HEK293 (cell line): ENCODE data around the gene SLC46A2.

Experiments
- CTCF ChIA-PET: fragments of 350-600 bp; formaldehyde crosslinking; extraction: SDS; loops from one replicate; lab custom pipeline; 2021; ENCODE audit warnings: antibody characterized with exemption; lab: Yijun Ruan, JAX
- POLR2A ChIA-PET: fragments of 300-600 bp; formaldehyde crosslinking; extraction: SDS; loops from one replicate; lab custom pipeline; 2020; ENCODE audit warnings: antibody characterized with exemption, inconsistent platforms; lab: Yijun Ruan, JAX
- H3K27ac ChIP-seq: fragments of 200-500 bp; sonication (Bioruptor generic); 2 replicates; pipeline ENCODE4 v1.5.1; 2014; ENCODE audit warnings: low read depth, low read length, control low read depth, inconsistent platforms; ENCODE audit errors: extremely low read depth
- H3K36me3 ChIP-seq, 2 experiments: fragments of 200-500 bp in 1 of 2; sonication (Bioruptor generic) in 1 of 2; 1 replicate in 1 of 2; 2 replicates in 1 of 2; pipeline ENCODE4 v1.5.1; 2014 to 2017; ENCODE audit warnings: inconsistent platforms in 2 of 2, low read length in 2 of 2; ENCODE audit not compliant: control insufficient read depth in 2 of 2, insufficient read depth in 1 of 2
- H3K4me1 ChIP-seq: fragments of 200-500 bp; sonication (Bioruptor generic); 2 replicates; pipeline ENCODE4 v1.5.1; 2014; ENCODE audit warnings: mild to moderate bottlenecking, low read length, inconsistent platforms; ENCODE audit not compliant: control insufficient read depth, insufficient read depth
- H3K4me3 ChIP-seq: 2 replicates; pipeline ENCODE4 v1.5.1; 2011; ENCODE audit warnings: low read depth, mild to moderate bottlenecking, control low read depth, low read length, moderate library complexity
- H3K9me3 ChIP-seq: fragments of 200-500 bp; sonication (Bioruptor generic); 2 replicates; pipeline ENCODE4 v1.5.1; 2014; ENCODE audit warnings: low read depth, low read length, inconsistent platforms; ENCODE audit not compliant: control insufficient read depth, insufficient read depth
- FEZF1 ChIP-seq: fragments of 450-650 bp; formaldehyde crosslinking; IDR thresholded peaks from 2 replicates; pipeline ENCODE4 v1.5.1; 2016; ENCODE audit warnings: missing biosample characterization, missing genetic modification characterization
- MZF1 ChIP-seq: fragments of 450-650 bp; formaldehyde crosslinking; IDR thresholded peaks from 2 replicates; pipeline ENCODE4 v1.5.1; 2017; ENCODE audit warnings: missing biosample characterization, missing genetic modification characterization, borderline replicate concordance
- ZFP3 ChIP-seq: fragments of 450-650 bp; formaldehyde crosslinking; IDR thresholded peaks from 2 replicates; pipeline ENCODE4 v1.5.1; 2016; ENCODE audit warnings: low read depth, missing biosample characterization, missing genetic modification characterization
- ZNF202 ChIP-seq: fragments of 450-650 bp; formaldehyde crosslinking; IDR thresholded peaks from 2 replicates; pipeline ENCODE4 v1.5.1; 2016; ENCODE audit warnings: missing biosample characterization, missing genetic modification characterization, borderline replicate concordance
- ZNF211 ChIP-seq: fragments of 450-650 bp; formaldehyde crosslinking; IDR thresholded peaks from 2 replicates; pipeline ENCODE4 v1.5.1; 2016; ENCODE audit warnings: low read depth, missing biosample characterization, missing genetic modification characterization
- ZNF214 ChIP-seq: fragments of 450-650 bp; formaldehyde crosslinking; IDR thresholded peaks from 2 replicates; pipeline ENCODE4 v1.5.1; 2017; ENCODE audit warnings: missing biosample characterization, mild to moderate bottlenecking, missing genetic modification characterization, borderline replicate concordance
- ZNF223 ChIP-seq: fragments of 450-650 bp; formaldehyde crosslinking; IDR thresholded peaks from 2 replicates; pipeline ENCODE4 v1.5.1; 2016; ENCODE audit warnings: missing biosample characterization, missing genetic modification characterization
- ZNF274 ChIP-seq, 2 experiments: fragments of 200-500 bp in 1 of 2; fragments of 450-650 bp in 1 of 2; sonication (Bioruptor generic) in 1 of 2; formaldehyde crosslinking in 1 of 2; IDR thresholded peaks; 2 replicates each; pipeline versions ENCODE4 v1.5.1 to v1.6.1; 2014 to 2016; ENCODE audit warnings: borderline replicate concordance in 1 of 2, inconsistent platforms in 1 of 2, low read length in 1 of 2, missing biosample characterization in 1 of 2, missing genetic modification characterization in 1 of 2
- ZNF292 ChIP-seq: fragments of 450-650 bp; formaldehyde crosslinking; IDR thresholded peaks from 2 replicates; pipeline ENCODE4 v1.5.1; 2016; ENCODE audit warnings: low read depth, missing biosample characterization, missing genetic modification characterization, borderline replicate concordance
- ZNF335 ChIP-seq: fragments of 450-650 bp; formaldehyde crosslinking; conservative IDR thresholded peaks from 2 replicates; pipeline ENCODE4 v1.5.1; 2016; ENCODE audit warnings: missing biosample characterization, missing genetic modification characterization
- ZNF37A ChIP-seq: fragments of 450-650 bp; IDR thresholded peaks from 2 replicates; pipeline ENCODE4 v1.5.1; 2018; ENCODE audit warnings: missing biosample characterization, missing genetic modification characterization
- ZNF529 ChIP-seq: fragments of 450-650 bp; formaldehyde crosslinking; IDR thresholded peaks from 2 replicates; pipeline ENCODE4 v1.5.1; 2017; ENCODE audit warnings: missing genetic modification characterization, missing biosample characterization; ENCODE audit not compliant: insufficient replicate concordance
- ZNF544 ChIP-seq: fragments of 450-650 bp; formaldehyde crosslinking; IDR thresholded peaks from 2 replicates; pipeline ENCODE4 v1.5.0; 2017; ENCODE audit warnings: missing biosample characterization, missing genetic modification characterization
- ZNF776 ChIP-seq: fragments of 450-650 bp; formaldehyde crosslinking; IDR thresholded peaks from 2 replicates; pipeline ENCODE4 v1.5.0; 2017; ENCODE audit warnings: missing biosample characterization, missing genetic modification characterization, borderline replicate concordance
- ZNF791 ChIP-seq: fragments of 450-650 bp; formaldehyde crosslinking; IDR thresholded peaks from 2 replicates; pipeline ENCODE4 v1.5.1; 2016; ENCODE audit warnings: missing biosample characterization, missing genetic modification characterization
- ZSCAN16 ChIP-seq: fragments of 450-650 bp; formaldehyde crosslinking; IDR thresholded peaks from 2 replicates; pipeline ENCODE4 v1.5.1; 2016; ENCODE audit warnings: missing biosample characterization, missing genetic modification characterization
- TF ChIP-seq, protein P1 (sequence below): fragments of 450-650 bp; formaldehyde crosslinking; IDR thresholded peaks from 2 replicates; pipeline ENCODE4 v1.5.1; 2017; ENCODE audit warnings: missing biosample characterization, missing genetic modification characterization
- TF ChIP-seq, protein P2 (sequence below): IDR thresholded peaks from 2 replicates; pipeline ENCODE4 v1.6.1; 2011; ENCODE audit warnings: mild to moderate bottlenecking, low read depth, low read length, borderline replicate concordance
- TF ChIP-seq, protein P3 (sequence below): fragments of 450-650 bp; formaldehyde crosslinking; IDR thresholded peaks from 2 replicates; pipeline ENCODE4 v1.5.1; 2016; ENCODE audit warnings: missing biosample characterization, missing genetic modification characterization
- TF ChIP-seq, protein P4 (sequence below): fragments of 450-650 bp; formaldehyde crosslinking; IDR thresholded peaks from 2 replicates; pipeline ENCODE4 v1.5.1; 2016; ENCODE audit warnings: missing biosample characterization, missing genetic modification characterization
- TF ChIP-seq, protein P5 (sequence below): fragments of 450-650 bp; formaldehyde crosslinking; IDR thresholded peaks from 2 replicates; pipeline ENCODE4 v1.5.1; 2016; ENCODE audit warnings: missing biosample characterization, missing genetic modification characterization
- TF ChIP-seq, protein P6 (sequence below): fragments of 450-650 bp; formaldehyde crosslinking; IDR thresholded peaks from 2 replicates; pipeline ENCODE4 v1.5.1; 2016; ENCODE audit warnings: missing biosample characterization, missing genetic modification characterization

Gene SLC46A2

DNA sequence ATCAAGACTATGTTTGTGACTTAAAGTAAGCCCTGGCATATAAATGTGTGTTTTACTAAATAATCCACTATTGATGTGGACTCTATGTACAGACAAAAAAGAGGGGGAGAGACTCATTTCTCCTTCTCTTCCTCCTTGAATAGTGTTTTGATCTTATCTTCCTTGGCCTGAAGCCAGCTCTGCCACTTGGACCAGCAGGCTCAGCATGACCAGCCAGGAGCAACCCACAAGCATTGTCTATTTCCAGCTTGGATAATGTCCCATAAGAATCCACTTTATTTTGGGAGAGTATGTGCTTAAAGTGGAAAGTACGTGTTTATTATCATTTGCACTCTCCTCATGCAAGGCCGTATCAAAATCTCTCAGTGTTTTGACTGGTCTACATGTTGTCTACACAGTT, 23.8 kb upstream of the SLC46A2 start:
- no peak overlapping the region for H3K27ac ChIP-seq
- peaks cover 2% of the 10 kb centered on the region; the same call in 1 of the 2 replicates for H3K4me1 ChIP-seq
- no peaks in the 10 kb centered on the region for H3K9me3 ChIP-seq
- H3K36me3 ChIP-seq, result no peaks in the 10 kb centered on the region
- ChIA-PET POLR2A (no interaction called here), CTCF (interaction anchor here (2.4 to 7.7 kb wide), 2 partner anchors 11 to 198 kb away, joined by 7 to 47 read pairs; no protein-coding TSS in a partner anchor)
- no peak overlapping the region for H3K4me3 ChIP-seq
- TF ChIP-seq, protein P1, sequence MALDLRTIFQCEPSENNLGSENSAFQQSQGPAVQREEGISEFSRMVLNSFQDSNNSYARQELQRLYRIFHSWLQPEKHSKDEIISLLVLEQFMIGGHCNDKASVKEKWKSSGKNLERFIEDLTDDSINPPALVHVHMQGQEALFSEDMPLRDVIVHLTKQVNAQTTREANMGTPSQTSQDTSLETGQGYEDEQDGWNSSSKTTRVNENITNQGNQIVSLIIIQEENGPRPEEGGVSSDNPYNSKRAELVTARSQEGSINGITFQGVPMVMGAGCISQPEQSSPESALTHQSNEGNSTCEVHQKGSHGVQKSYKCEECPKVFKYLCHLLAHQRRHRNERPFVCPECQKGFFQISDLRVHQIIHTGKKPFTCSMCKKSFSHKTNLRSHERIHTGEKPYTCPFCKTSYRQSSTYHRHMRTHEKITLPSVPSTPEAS (tag by site-specific recombination), result no peak

DNA sequence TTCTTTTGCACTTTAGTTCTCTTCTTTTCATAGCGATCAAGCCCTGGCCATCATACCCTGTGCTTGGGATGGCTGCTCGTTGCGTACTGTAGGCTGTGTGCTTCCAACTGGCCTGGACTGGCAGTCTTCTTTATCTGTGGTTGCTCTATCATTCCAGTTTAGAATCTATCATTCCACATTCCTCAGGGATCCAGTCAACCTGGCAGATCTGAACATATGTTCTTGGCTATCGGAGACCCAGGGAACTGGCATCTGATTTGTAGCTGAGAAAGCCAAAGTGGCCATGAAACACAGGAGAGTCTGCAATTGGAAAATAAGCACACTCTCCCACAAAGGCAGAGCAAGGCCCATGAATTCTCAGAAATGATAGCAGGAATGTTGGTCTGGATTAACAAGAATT, 22.6 kb upstream of the SLC46A2 start:
- ChIA-PET POLR2A (no interaction called here), CTCF (interaction anchor here (0.7 to 7.7 kb wide), 3 partner anchors 10 to 199 kb away, joined by 3 to 47 read pairs (median 3); no protein-coding TSS in a partner anchor)
- Histone ChIP-seq H3K4me1 (peaks cover 2% of the 10 kb centered on the region; the same call in 1 of the 2 replicates), H3K9me3 (no peaks in the 10 kb centered on the region), H3K36me3 (no peaks in the 10 kb centered on the region), H3K4me3 (no peak overlapping the region), H3K27ac (no peak overlapping the region)
- TF ChIP-seq ZNF211 (tag by site-specific recombination) (no peak), FEZF1 (tag by site-specific recombination) (no peak), ZNF214 (no peak), ZNF335 (tag by site-specific recombination) (no peak), ZNF791 (tag by site-specific recombination) (no peak), ZNF776 (tag by site-specific recombination) (no peak), ZNF544 (tag by site-specific recombination) (no peak), ZNF37A (tag by site-specific recombination) (no peak), ZNF292 (tag by site-specific recombination) (no peak), ZNF274 (IDR thresholded peaks at IDR 0.05; ENCODE audit: low read length) (no peak), ZNF274 (tag by site-specific recombination; IDR thresholded peaks at IDR 0.05; ENCODE audit: borderline replicate concordance) (no peak), ZSCAN16 (tag by site-specific recombination) (no peak), ZNF202 (tag by site-specific recombination) (no peak), ZNF223 (tag by site-specific recombination) (no peak)
- TF ChIP-seq, protein P2, sequence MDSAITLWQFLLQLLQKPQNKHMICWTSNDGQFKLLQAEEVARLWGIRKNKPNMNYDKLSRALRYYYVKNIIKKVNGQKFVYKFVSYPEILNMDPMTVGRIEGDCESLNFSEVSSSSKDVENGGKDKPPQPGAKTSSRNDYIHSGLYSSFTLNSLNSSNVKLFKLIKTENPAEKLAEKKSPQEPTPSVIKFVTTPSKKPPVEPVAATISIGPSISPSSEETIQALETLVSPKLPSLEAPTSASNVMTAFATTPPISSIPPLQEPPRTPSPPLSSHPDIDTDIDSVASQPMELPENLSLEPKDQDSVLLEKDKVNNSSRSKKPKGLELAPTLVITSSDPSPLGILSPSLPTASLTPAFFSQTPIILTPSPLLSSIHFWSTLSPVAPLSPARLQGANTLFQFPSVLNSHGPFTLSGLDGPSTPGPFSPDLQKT, result no peak
- TF ChIP-seq, protein P3, sequence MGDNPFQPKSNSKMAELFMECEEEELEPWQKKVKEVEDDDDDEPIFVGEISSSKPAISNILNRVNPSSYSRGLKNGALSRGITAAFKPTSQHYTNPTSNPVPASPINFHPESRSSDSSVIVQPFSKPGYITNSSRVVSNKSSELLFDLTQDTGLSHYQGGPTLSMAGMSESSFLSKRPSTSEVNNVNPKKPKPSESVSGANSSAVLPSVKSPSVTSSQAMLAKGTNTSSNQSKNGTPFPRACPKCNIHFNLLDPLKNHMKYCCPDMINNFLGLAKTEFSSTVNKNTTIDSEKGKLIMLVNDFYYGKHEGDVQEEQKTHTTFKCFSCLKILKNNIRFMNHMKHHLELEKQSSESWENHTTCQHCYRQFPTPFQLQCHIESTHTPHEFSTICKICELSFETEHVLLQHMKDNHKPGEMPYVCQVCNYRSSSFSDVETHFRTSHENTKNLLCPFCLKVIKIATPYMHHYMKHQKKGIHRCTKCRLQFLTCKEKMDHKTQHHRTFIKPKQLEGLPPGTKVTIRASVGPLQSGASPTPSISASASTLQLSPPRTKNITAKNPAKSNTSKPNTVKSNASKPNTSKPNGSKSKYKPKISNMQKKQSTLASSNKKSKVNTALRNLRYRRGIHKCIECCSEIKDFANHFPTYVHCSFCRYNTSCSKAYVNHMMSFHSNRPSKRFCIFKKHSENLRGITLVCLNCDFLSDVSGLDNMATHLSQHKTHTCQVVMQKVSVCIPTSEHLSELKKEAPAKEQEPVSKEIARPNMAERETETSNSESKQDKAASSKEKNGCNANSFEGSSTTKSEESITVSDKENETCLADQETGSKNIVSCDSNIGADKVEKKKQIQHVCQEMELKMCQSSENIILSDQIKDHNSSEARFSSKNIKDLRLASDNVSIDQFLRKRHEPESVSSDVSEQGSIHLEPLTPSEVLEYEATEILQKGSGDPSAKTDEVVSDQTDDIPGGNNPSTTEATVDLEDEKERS (tag by site-specific recombination), result no peak

DNA sequence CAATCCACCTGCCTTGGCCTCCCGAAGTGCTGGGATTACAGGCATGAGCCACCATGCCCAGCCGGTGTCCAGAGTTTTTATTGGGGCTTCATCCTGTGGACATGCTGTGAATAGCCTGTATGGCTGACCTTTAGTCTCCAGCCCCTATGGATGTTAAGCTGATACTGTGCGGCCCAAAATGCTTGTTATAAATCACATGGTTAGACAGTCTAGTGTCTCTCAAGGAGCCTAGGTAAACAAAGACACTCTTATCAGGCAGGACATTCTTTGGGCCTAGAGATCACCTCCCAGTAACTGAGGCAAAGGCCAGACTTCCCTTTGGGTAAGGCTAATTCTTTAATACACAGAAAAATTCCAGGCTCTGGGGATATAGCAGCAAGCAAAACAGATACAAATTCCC, 22.0 kb upstream of the SLC46A2 start:
- POLR2A ChIA-PET, result no interaction called here
- TF ChIP-seq ZFP3 (tag by site-specific recombination), result no peak
- TF ChIP-seq MZF1 (tag by site-specific recombination), result no peak
- TF ChIP-seq, protein P4, sequence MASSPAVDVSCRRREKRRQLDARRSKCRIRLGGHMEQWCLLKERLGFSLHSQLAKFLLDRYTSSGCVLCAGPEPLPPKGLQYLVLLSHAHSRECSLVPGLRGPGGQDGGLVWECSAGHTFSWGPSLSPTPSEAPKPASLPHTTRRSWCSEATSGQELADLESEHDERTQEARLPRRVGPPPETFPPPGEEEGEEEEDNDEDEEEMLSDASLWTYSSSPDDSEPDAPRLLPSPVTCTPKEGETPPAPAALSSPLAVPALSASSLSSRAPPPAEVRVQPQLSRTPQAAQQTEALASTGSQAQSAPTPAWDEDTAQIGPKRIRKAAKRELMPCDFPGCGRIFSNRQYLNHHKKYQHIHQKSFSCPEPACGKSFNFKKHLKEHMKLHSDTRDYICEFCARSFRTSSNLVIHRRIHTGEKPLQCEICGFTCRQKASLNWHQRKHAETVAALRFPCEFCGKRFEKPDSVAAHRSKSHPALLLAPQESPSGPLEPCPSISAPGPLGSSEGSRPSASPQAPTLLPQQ, result no peak
- no peak for TF ChIP-seq ZNF529 (tag by site-specific recombination)
- TF ChIP-seq, protein P5, sequence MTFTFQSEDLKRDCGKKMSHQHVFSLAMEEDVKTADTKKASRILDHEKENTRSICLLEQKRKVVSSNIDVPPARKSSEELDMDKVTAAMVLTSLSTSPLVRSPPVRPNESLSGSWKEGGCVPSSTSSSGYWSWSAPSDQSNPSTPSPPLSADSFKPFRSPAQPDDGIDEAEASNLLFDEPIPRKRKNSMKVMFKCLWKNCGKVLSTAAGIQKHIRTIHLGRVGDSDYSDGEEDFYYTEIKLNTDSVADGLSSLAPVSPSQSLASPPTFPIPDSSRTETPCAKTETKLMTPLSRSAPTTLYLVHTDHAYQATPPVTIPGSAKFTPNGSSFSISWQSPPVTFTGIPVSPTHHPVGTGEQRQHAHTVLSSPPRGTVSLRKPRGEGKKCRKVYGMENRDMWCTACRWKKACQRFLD, result no peak
- TF ChIP-seq ZNF214, result no peak
- TF ChIP-seq, protein P6, sequence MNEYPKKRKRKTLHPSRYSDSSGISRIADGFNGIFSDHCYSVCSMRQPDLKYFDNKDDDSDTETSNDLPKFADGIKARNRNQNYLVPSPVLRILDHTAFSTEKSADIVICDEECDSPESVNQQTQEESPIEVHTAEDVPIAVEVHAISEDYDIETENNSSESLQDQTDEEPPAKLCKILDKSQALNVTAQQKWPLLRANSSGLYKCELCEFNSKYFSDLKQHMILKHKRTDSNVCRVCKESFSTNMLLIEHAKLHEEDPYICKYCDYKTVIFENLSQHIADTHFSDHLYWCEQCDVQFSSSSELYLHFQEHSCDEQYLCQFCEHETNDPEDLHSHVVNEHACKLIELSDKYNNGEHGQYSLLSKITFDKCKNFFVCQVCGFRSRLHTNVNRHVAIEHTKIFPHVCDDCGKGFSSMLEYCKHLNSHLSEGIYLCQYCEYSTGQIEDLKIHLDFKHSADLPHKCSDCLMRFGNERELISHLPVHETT (tag by site-specific recombination), result no peak

More for the DNA sequence above, 22.0 kb upstream of the SLC46A2 start:
- H3K4me1 ChIP-seq, result peaks cover 2% of the 10 kb centered on the region; the same call in 1 of the 2 replicates
- no peak overlapping the region for H3K27ac ChIP-seq
- H3K4me3 ChIP-seq, result no peak overlapping the region
- H3K9me3 ChIP-seq, result no peaks in the 10 kb centered on the region
- no peaks in the 10 kb centered on the region for H3K36me3 ChIP-seq
- CTCF ChIA-PET, result interaction anchor here (1.0 to 7.7 kb wide), 2 partner anchors 9 to 200 kb away, joined by 3 to 47 read pairs; no protein-coding TSS in a partner anchor
